HG03196 (cell line): Measurements from ENCODE around the gene RACGAP1.

Experiments
- ATAC-seq: cut with Tn5 transposase; IDR thresholded peaks from one replicate; pipeline ENCODE4 v1.9.1; 2021; ENCODE audit not compliant: unreplicated experiment

The RACGAP1 gene, protein sequence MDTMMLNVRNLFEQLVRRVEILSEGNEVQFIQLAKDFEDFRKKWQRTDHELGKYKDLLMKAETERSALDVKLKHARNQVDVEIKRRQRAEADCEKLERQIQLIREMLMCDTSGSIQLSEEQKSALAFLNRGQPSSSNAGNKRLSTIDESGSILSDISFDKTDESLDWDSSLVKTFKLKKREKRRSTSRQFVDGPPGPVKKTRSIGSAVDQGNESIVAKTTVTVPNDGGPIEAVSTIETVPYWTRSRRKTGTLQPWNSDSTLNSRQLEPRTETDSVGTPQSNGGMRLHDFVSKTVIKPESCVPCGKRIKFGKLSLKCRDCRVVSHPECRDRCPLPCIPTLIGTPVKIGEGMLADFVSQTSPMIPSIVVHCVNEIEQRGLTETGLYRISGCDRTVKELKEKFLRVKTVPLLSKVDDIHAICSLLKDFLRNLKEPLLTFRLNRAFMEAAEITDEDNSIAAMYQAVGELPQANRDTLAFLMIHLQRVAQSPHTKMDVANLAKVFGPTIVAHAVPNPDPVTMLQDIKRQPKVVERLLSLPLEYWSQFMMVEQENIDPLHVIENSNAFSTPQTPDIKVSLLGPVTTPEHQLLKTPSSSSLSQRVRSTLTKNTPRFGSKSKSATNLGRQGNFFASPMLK

DNA sequence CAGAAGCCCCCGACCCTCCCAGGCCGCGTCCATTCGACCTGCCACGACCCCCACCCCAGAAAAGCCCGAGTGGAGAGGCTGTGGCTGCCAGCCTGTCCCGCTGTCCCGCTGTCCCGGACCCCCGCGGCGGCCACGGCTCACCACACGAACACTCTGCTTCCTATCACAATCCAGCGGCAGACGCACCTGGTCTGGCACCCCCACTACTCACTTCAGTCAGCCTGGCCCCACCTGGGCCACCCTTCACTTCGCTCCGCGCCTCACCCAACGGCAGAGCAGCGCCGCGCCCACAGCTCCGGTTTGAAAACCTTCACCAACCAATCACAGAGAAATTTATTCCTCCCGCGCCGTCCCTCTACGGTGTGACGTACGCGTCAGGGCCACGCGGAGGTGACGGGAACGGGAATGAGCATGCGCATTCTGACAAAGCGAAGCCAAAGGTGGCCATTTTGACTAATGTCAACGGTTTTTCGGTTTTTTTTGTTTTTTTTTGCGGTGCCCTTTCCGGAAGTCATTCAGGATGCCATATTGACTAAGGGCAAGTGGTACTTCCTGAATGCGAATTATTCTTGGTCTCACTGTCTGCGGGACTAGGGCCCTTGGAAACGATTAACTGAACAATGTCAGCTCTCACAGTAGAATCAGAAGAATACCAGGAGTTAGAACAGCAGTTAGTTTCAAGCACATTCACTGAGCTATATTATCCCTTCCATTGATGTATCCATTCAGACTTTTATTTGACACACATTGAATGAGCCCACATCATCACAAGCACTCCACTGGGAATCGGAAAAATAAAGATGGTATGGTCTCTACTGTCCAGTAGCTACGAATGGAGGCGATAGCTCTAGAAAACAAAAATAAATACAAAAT is at the start of gene RACGAP1:
RACGAP1 (minus strand) TSS at position 308 of the 873 bp plus-strand sequence. CDS start 8,779 bp downstream, outside the sequence.
- ATAC-seq = peak; percentile 96

DNA sequence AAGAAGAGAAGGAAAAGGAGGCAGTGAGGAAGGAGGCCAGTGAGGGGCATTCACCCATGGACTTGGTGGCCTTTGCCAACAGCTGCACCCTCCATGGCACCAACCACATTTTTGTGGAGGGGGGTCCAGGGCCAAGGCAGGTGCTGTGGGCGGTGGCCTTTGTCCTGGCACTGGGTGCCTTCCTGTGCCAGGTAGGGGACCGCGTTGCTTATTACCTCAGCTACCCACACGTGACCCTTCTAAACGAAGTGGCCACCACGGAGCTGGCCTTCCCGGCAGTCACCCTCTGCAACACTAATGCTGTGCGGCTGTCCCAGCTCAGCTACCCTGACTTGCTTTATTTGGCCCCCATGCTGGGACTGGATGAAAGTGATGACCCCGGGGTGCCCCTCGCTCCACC is 48.4 kb upstream of the RACGAP1 start:
- no peak for ATAC-seq

DNA sequence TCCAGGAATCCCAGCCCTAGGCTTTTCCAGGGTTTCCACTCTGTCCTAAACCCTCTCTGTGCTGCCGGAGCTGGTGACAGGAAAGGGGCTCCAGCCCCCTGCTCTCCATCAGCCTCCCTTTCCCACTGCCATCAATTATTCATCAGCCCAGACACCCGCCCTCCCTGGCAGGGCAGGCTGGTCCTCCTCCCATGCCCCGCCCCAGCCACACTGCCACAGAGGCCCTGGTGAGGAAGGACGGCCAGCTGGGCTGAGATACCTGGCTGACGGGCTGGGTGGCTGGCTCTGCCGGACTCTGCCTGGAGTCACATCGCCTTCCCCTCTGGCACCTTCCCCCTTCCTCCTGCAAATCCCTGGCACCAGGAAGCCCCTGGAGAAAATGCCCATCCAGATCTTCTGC is 47.9 kb upstream of the RACGAP1 start:
- ATAC-seq = no peak

DNA sequence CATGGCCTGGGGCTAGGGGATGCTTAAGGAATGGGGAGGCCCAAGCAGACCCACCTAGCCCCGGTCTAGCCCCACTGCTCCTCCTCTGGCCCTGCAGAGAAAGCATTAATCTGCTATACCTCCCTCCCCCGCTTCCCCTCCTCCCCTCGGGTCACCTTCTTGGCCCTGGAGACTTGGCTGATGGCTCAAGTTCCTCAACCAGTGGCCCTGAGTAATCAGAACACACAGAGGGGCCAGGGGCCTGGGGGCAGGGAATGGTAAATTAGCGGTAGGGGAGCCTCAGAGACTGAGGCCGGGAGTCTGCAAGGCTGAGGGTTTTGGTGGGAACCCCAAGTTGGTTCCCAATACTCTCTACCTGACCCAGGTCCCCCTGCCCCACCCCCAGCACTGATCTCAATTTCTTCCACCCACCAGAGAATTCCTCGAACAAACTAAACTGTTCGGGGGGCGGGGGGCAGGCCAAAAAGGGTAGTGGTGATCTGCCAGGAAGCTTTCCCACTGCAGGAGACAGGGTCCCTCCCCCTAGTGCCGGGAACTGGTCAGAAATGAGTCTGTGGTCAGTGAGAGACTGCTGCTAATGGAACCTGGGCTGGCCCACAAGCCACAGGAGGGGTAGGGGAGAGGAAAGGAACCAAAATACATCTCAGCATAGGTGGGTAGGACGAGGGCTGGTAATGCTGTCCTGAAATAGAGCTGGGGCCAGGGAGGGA is 47.1 kb upstream of the RACGAP1 start:
- no peak for ATAC-seq

DNA sequence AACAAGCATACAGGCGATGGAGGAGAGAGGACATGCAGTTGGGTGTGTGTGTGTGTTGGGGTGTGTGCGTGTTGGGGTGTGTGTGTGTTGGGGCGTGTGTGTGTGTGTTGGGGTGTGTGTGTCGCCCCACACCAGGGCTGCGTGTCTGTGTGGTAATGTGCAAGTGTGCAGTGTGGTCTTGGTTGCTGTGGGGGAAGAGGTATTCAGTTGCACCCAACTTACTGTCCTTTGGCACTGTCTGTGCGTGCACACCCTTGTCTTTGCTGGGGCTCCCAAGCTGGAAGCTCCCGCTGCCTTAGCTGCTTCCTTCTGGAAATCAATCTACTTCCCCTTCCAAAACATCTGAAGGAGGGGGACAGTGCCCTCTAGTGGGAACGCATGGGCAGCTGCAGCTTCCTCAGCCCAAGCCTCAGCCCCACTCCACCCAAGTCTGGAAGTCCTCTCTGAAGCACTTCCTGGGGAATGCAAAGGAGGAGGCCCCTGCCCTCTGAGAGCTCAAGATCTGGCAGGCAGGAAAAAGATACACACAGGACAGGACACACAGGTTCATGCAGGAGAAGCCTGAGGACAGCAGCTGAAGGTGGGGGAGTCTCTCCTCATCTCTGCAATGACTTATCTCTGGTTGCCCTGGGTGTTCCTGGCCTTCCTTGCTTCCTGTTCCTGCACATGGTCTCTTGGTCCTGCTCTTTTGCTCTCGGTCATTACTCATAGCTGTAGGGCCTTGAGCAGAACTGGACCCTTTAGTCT is 45.2 kb upstream of the RACGAP1 start:
- no peak for ATAC-seq

DNA sequence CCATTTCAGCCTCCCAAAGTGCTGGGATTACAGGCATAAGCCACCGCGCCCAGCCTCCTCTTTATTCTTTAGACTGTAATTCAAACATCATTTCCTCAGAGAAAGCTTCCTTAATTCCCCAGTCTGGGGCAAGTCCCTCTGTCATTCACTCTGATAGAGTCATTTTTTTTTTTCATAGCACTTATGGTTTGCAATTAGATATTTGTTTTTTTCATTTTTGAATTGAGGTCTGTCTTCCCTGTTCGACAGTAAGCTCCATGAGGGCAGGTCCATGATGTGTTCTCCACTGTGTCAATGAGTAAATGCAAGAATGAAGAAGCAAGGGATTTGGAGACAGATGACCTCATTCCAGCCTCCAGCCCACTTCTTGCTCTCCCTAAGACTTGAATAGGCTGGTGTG is 44.2 kb upstream of the RACGAP1 start:
- no peak for ATAC-seq

DNA sequence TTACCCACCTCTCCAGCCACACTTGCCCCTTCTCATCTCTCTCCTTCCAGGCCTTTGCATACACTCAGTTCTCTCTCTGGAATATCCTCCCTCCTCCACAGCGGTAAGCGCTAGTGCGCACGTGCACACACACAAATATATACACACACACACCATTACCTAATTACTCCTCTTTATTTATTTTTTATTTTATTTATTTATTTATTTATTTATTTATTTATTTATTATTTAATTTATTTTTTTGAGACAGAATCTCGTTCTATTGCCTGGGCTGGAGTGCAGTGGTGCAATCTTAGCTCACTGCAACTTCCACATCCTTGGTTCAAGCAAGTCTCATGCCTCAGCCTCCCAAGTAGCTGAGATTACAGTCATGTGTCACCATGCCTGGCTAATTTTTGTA is 43.8 kb upstream of the RACGAP1 start:
- no peak for ATAC-seq

DNA sequence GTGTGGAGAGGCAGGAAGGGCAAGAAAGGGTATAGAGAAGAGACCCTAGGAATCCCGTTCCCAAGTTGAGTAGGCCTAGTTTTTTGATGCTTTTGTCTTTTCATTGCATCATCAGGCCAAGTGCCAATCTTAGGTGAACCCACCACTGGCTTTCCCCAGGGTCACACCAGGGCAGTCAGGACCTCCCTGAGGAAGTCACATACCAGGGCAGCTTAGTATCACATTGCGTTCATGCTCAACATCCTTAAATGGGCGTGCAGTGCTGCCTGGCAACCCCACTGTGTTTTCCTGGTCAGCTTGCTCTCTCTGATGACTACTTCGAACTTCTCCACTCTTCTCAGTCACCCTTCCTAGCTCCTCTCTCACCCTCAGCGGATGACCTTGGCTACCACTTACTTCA is 41.1 kb upstream of the RACGAP1 start:
- no peak for ATAC-seq

DNA sequence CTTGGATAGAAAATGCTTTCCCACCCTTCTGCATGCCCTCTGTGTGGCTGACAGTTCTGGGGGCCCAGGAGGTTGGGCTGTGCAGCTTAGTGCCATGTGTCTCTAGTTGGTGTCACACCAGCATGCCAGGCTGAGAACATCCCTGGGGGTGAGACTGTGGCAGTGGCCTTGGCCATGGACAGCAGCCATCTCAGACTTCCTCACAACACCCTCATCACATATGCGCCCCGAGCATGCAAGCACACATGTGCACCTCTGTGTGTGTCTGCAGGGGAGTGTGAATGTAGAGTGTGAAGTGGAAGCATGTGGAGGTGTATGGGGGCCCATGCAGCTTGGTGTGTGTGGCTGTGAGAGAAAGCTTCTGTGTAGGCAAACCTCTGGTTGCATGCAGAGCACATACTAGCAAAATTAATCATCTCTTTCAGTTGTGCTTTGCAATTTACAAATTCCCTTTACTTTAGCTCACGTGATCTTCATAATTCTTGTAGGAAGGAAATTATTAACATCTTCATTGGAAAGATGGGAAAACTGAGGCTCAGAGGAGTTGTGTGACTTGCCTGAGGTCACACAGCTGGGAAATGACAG is 40.5 kb upstream of the RACGAP1 start:
- no peak for ATAC-seq

DNA sequence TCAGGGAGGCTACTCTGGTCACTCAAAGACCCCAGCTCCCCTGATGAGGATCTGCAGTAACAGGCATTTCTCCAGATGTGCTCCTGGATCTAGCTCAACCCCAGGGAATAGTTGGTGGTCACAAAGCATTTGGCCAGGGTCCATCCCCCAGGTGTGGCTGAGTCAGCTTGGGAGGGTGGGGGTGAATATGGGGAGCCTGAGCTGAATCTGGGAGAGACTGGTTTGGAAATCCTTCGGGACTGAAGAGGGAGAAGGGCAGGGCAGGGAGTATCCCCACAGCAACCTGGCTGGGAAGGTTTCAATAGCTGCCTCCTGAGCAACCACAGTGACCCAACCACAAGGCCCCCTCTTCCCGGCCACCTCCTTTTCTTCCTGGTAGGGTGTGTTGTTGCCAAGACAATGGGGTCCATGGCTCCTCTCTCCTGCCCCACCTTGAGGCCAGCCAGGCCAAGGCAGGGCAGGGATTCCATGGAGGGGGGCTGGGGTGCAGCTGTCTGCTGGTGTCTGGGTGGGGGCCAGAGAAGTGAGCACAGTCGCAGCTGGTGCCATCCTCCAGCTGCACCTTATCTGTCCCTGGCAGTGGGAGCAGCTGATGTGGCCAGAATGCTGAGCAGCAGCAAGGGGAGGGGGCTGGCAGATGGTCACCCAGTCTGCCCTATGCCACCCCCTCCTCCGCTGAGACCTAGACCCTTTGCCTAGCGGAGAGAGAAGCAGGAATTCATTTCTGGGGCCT is 37.6 kb upstream of the RACGAP1 start:
- ATAC-seq = no peak

DNA sequence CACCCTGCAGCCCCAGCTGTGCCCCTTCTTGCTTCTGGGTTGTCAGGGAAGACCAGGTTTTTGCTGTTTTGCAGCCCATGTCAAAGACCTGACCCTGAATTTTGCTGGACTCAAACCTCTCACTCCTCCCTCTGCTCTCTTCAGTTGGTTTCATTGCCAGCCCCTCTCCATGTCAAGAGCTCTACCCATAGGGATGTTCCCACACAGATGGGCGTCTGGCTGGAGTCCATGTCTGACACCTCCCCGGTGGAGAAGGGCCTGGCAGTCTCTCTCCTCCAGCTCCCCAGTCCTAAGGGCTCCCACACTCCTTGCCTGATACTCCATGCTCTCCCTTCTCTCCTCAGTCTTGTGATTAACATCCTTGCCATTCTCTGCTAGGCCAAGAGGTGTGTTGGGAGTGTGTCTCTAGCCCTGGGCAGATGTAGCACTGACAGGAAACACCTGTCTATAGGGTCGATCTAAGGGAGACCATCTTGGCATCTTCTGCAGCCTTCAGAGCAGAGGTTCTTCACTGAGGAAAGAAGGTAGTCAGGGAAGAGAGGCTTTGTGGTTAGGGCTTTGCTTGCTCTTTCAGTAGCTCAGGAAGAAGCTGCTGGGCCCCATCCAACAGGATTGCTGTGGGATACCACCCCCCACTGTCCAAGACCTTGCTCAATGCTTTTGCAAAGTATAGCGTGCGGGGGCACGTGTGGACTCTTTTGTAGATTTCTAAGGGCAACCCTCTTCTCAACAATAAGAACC is 36.8 kb upstream of the RACGAP1 start:
- no peak for ATAC-seq

DNA sequence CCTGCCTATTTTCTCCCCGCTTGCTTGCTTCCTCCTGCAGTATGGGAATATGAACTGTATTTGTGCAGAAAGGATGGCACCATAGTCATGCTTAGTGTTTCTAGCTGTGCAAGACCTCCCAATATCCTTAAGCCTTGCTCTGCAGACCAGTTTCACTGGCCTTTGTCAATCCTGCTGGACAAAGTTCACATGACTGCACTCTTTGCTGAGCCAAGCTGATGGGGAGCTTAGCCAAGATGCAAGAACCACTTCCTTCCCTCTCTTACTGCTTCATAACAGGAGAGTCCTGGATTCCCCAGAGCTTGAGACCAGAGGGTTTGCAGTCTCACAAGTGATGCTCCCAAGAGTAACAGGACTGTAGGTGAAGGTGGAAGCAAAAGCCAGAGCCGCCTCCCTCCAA is 35.9 kb upstream of the RACGAP1 start:
- ATAC-seq = no peak

DNA sequence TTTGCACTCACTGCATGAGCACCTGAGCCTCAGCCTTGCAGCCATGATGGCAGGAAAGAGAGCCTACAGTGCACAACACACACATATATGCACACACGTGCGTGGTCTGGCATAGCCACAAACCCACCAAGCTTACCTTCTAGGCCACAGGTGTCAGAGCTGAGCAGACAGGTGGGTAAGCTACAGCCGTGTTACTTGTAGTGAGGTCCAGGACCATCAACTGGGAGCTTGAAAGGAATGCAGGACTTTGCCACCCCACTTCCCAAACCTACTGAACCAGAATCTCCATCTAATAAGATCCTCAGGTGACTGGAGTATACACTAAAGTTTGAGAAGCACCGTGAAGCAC is 34.8 kb upstream of the RACGAP1 start:
- no peak for ATAC-seq

DNA sequence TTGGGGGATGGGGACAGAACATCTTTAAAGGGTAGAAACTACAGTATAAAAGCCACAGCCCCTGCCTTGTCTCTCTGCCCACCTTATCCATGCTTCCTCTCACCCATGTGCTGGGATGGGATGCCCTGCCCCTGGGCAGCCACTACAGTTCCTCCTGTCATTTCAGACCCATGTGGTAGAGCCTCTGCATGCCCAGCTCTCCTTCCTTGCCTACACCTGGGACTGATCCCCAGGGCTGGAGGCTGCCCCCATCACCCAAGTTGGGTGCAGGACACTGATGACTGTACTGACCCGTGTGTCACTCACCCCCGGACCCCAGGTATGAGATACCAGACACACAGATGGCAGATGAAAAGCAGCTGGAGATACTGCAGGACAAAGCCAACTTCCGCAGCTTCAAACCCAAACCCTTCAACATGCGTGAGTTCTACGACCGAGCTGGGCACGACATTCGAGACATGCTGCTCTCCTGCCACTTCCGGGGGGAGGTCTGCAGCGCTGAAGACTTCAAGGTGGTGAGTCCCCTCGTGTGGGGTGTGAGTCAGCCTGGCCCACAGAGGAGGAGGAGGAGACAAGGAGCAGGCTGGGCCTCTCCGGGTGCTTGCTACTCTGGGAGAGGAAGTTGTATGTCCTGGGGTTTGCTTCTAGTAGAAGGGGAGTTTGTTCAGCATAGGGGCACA is 34.3 kb upstream of the RACGAP1 start:
- ATAC-seq = no peak

DNA sequence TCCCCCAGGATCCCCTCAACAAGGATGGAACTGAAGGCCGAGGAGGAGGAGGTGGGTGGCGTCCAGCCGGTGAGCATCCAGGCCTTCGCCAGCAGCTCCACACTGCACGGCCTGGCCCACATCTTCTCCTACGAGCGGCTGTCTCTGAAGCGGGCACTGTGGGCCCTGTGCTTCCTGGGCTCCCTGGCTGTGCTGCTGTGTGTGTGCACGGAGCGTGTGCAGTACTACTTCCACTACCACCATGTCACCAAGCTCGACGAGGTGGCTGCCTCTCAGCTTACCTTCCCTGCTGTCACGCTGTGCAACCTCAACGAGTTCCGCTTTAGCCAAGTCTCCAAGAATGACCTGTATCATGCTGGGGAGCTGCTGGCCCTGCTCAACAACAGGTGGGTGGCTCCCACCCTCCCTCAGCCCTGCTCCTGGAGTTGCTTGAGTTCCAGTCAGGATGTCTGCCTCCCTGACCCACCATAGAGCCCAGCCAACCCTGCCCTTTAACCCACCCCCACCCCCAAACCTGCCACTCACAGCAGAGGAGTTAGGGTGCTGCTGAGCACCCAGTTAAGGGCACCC is 33.5 kb upstream of the RACGAP1 start:
- ATAC-seq = no peak

DNA sequence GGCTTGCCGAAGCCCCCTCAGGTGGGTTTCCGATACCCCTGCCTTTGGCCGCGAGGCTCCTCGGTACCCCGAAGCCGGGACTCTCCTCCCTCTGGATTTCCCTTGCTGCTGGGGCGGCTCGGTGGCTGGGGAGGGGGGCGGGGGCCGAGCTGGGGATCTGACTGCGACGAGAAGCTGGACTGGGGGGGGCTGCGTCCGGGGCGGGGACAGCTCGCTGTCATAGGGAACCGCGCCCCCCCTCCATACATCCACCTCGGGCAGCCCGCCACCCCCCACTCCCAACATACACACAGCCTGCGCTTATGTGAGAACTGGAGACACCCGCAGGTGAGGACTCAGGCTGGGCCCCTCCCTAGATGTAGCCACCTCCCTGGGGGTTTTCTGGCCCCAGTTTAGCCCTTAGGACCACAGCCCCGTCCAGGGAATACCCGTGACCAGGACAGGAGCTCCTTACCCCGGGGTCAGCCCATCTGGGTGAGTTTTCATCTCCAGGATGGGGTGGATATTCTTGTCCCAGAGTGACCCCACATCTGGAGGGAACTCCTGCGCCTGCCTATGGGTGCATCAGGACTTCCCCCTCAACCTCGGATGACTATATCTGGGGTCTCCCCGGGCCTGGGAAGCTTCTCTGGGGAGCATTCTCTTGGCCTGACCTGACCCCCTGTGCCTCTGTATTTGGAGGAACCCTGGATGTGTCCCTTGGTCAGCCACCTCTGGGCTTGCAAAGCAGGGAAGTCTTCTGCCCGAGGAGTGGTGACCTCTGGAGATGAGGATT is 32.8 kb upstream of the RACGAP1 start:
- ATAC-seq = no peak
